Activated naive CD4-positive, alpha-beta T cell (primary cell): Measurements from ENCODE around the gene STK32B.
A peak's percentile ranks its signal among the peaks of the same experiment; 100 is the strongest.
"Not testable (repeated sequence)": the region's sequence is repeated elsewhere in the genome, so short reads cannot be mapped to it uniquely, and the experiment has no call there.

Source experiments
- DNase-seq, 4 experiments: peaks; one replicate each; lab custom pipeline; 2025; lab: John Stamatoyannopoulos, UW

STK32B gene

DNA sequence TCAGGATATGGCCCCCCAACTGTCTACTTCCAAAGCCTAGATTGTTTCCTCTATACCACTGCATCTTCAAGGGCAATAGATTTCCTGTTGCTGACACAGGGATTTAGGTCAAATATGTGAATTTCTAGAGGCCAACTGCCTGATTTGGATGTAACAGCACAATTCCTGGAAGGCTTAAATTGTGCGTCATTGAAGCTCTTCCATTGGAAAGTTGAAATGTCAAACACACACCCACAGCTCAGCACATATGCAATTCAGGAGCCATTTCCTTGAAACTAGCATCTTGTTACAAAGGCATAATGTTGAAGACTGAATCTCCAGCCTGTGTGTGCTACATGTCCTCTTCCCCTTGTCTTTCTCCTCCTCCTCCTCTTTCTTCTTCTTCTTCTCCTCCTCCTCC, 158.6 kb downstream of the STK32B start:
- no peak for DNase-seq

DNA sequence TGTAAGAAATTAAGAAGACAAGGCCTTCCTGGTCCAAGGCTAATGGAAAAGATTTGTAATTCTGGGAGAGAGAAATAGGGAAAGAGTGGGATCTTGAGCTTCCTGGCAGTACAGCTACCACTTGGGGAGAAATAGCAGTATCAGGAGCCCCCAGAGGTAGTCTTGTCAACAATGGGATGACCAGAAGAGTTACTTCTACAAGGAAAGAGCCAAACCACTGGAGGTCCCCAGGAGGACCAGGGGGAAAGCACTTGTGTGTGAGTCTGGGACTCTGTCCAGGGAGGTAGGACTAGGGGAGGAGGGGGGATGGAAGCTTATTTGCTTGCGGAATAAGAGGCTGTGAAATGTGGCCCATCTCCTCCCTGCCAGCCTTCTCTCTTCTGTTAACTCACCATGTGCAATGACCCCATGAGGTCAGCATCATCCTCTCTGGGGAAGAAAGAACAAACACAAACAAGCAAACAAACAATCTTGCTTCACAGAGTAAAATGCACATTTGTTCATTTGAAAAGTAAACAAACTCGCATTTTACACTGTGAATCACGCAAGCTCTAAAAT, 160.1 kb downstream of the STK32B start:
- DNase-seq = no peak

DNA sequence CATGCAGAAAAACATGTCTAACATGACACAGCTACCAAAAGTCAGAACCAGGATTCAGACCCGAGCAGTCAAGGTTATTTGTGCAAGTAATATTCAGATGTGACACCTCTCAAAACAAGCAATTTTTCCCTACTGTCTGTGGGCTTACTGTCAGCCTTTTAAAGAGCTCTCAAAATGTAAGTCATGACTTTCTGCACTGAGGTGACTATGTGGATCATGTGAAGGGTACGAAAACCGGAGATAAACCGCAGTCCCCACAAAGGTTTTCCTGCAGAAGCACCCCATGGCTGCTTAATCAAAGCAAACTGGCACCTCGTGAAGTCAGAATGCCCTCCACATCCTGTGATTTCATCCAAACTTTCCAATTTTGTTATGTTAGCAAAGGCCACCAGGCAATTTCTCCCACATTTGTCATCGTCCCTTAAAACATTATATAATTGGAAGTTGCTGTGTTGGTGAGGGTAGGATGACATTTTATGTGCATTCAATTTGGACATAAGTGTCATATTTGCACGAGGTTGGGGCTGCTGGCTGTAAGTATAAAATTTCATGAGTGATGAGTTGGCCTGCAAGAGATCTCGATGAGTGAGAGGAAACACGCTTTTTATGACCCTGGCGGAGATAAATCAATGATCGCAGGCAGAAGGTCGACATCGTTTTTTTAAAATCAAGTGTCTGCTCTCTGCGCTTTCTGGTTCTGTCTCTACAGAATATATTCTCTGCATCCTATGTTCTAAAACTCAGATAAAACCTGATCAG, 161.2 kb downstream of the STK32B start:
- DNase-seq = no peak

DNA sequence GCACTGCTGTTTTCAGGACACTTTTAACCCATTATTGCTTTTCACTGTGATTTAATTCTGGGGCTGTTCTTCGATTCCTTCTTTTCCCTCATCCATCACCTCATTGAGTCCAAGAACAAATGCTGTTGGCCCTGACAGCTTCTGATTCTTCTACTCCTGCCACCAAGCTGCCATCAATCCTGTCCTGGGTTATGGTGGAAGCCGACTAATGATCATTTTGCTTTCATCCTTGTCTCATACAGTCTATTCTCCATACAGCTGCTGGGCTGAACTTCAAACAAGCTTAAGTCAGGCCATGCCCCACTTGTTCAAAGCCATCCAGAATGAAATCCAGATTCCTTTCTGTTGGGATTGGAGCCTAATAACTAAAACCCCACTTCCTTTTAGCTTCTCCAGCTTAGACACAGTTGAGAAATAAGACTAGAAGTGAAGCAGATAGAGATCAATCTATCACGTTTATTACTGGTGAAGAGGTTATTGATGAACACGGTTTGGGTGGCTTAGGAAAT, 161.9 kb downstream of the STK32B start:
- DNase-seq = no peak

DNA sequence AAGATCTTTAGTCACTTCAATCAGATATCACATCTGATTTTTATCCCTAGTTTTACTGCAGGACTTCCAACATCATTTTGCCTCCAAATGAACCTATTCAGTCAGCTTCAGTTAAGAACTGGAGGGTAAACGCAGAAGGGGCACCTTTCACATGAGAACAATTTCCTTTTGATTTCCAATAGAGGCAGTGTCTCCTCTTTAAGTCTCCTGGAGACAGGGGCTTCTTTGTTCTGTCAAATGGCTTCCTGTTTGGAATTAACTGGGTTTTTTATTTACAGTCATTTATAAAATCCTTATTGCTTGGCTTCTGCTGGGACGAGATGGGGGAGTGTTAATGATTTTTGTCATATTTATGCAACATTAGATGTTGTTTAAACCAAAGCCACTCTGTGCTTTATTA, 164.0 kb downstream of the STK32B start:
- DNase-seq = no peak

DNA sequence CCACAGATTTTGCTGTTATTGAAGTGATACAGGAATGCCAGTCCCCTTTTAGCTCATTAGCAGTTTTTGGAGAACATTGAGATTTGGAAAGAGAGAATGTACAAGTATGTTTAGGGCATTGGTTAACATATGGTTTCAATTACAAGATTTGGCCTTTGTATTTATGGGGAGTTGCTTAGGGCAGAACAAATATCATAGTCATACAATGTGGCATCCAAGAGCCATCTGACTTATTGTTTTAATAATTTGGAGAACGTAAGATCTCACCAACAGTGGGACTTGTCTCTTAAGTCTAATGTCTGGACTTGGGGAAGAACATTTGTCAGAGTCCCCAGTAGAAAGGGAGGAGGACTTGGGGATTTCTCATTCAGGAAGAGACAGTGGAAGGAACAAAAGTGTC, 166.1 kb downstream of the STK32B start:
- no peak for DNase-seq

DNA sequence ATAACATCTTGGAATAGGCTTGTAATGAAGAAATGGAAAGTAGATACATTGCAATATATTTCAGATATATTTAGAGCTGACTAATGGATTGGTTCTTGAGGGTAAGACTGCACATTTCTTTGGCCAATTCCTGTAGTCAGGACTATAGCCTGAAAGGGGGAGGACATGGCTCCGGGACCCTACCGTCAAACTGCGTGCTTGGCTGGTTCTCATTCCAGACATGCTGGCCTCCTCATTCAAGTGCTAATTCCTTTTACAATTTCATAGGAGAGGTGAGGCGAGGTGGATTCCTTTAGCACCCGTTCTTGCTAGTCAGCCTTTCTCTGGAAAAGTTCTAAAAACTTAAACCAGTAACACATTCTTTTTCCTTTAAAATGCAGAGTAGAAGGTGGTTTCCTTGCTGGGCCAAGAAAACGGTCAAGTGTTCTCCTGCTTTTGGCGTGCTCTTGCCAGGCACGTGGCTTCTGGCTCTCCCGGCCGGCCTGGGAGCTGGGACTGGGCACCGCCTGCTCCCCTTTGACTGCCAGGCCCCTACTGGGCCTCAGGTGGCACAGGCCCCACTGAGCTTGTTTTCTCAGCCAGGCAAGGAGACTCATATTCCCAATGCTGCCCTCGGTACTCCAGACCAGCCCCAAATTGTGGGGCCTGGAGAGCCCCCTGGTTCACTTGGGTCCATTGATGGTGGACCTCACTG, 167.2 kb downstream of the STK32B start:
- no peak for DNase-seq

DNA sequence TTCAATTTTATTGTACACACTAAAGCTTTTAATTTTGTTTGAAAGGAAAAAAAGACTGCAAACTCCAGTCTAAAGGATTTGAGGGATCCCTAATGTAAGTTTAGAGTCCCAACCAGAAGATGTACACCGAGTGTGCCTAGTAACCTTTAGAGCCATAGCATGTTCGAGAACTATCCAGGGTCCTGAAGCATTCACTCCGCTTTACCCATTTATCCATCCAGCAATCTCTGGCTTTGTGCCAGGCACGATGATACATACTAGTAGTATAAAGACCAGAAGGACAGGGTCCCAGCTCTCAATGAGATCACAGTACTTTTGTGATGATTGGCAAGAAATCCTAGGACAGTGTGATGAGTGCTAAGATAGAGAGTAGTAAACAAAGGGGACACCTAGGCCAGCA, 168.7 kb downstream of the STK32B start:
- DNase-seq = no peak

DNA sequence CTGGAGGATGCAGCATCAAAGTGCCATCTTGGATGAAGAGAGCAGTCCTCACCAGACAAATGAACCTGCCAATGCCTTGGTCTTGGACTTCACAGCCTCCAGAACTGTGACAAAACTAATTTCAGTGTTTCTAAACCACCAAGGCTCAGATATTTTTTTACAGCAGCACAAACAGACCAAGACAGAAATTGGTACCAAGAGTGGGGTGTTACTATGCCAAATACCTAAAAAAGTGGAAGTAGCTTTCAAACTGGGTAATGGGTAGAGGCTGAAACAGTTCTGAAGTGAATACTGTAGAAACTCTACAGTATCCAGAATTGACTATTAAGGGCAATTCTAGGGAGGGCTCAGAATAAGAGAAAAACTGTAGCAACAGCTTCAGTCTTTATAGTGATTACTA, 170.8 kb downstream of the STK32B start:
- DNase-seq = no peak

DNA sequence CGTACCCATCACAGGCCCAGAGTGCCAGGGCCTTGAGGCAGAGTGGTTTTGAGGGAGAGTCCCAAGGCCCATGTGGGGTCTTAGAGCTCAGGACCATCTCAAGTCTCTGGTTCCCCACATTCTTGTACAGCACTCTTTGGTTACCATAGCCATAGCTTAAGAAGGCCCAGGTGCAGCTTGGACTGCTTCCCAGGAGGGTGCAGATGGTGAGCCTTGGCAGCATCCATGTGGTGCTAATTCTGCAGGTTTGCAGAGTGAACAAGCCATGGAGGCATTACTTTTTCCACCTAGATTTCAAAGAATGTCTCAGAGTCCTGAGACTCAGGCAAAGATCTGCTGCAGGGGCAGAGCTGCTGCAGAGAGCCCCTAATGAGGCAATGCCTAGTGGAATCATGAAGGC, 171.7 kb downstream of the STK32B start:
- DNase-seq = no peak

DNA sequence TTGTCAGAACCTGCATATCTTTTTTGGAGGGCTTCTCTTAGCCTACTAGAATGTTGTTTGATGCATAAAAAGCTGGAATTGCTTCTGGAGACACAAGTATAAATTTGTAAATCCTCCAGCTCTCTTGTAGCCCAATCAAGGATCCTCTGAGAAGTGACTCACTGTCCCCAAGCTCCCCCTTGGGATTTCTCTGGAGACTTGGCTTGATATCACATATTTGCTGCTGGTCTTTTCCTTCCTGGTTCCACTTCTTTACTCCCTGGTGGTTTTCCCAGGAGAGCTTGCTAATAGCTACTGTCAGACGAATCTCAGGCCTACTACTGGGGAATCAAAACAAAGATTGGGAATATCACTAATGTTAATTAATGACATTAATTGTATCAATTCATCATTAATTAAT, 173.1 kb downstream of the STK32B start:
- no peak for DNase-seq

DNA sequence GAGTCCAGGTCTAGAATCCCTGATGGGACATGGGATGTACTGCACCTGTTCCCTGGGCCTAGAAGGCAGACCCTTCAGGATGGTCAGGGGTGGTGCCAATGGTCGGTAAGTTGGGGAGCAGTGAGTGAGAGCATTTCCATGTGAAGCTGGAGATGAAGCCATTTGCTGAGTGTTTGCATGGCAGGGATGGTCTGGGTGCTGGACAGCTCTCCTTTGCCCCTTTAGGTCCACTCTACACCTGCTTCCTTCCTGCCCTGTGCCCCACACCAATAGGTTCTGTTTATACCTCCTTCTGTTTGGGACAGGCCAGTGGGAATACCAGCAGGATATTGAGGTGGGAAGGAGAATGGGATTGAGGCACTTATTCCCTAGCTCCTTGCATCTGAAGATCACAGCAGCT, 181.3 kb downstream of the STK32B start:
- DNase-seq = no peak

DNA sequence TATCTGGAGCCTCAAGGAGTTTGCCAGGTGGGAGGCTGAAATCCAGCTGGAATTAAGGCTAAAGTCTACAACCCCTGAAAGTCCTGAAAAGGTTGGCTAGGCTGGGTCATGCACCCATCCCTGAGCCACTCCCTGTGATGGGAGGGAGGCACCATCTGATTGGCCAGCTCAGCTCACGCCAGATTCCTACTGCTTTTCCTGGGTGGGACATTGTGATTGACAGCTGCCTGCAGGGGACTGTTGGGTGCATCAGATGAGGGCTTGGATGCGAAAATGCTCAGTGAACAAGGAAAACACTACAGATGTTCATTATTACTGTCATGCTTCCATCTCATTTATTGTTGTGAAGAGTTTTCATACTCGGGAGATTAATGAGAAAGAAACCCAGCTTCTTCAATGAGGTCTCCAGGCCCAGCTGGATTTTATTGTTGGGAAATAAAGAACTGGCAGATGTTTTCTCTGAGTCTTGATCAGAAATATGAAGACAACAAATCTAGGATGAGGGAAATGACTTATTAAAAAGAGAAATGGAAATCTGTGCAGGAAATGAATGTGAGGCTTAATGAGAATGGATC, 185.9 kb downstream of the STK32B start:
- DNase-seq = no peak

DNA sequence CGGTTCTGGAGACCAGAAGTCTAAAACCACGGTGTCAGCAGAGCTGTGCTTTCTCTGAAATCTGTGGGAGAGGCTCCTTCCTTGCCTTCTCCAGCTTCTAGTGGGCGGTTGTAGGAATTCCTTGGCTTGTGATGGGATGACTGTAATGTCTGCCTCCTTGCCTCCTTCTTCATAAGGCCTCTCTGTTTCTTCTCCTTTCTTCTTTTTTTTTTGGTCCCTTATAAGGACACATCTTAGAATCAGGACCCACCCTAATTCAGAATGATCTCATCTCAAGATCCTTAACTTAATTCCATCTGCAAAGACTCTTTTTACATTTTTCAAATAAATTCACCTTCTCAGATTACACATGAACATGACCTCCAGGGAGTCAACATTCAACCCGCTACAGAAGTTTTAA, 186.9 kb downstream of the STK32B start:
- no peak for DNase-seq

DNA sequence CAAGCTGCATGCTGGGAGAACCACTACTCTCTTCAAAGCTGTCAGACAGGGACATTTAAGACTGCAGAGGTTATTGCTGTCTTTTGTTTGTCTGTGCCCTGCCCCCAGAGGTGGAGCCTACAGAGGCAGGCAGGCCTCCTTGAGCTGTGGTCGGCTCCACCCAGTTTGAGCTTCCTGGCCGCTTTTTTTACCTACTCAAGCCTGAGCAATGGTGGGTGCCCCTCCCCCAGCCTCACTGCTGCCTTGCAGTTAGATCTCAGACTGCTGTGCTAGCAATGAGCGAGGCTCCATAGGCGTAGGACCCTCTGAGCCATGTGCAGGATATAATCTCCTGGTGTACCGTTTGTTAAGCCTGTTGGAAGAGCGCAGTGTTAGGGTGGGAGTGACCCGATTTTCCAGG, 195.8 kb downstream of the STK32B start:
- DNase-seq = peak in 1 of 4 experiments; percentile 1

DNA sequence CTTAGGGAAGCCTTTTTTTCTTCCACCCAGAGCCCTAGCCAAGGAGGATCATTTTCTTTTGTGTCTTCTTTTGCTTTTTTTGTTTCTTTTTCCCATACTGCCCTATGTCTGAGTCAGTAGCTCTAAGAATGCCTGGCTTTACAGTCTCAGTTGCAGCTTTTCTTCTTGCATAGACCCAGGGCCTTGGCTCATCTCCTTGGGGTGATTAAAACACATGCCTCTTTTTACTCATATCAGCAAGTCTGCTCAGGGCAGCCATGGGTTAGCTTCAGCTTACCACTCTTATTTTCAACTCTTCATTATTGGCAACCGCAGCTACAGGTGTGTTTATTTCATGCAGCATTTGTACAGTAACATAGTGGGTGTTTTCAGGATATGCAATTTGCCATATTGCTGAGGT, 196.5 kb downstream of the STK32B start:
- no peak for DNase-seq

DNA sequence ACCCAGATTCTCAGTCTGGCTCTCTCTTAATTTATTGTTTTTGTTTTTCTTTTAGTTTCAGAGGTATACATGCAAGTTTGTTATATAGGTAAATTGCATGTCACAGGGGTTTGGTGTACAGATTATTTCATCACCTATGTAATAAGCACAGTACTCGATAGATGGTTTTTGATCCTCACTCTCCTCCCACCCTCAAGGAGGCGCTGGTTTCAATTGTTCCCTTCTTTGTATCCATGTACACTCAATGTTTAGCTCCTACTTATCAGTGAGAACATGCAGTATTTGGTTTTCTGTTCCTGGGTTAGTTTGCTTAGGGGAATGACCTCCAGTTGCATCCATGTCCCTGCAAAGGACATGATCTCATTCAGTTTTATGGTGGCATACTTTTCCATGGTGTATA, 198.4 kb downstream of the STK32B start:
- DNase-seq = no peak

DNA sequence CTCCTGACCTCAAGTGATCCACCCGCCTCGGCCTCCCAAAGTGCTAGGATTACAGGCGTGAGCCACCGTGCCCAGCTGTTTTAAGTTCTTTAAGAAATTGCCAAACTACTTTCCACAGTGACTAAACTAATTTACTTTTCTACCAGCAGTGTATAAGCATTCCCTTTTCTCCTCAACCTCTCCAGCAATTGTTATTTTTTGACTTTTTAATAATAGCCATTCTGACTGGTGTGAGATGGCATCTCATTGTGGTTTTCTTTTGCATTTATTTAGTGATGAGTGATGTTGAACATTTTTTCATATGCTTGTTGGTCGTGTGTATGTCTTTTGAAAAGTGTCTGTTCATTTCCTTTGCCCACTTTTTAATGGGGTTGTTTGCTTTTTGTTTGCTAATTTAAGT, 199.3 kb downstream of the STK32B start:
- not testable (repeated sequence) for DNase-seq

DNA sequence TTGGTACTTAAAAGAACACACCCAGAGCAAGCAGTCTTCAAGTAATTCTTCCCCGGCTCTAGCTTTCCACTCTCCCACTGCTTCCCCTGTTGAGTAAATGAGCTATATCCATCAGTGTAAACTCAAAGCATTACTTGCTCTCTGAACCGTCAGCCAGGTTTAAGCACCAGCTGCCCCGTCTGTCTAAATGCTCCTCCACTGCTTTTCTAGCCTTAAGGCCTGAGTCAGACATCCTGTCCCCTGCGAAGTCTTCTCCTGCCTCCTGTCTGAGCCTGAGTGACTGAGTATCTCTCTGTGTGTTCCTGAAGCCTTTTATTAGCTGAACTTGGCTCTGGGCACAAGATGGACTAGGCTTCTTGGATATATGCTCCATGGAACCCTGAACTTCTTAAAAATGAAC, 205.1 kb downstream of the STK32B start:
- no peak for DNase-seq

DNA sequence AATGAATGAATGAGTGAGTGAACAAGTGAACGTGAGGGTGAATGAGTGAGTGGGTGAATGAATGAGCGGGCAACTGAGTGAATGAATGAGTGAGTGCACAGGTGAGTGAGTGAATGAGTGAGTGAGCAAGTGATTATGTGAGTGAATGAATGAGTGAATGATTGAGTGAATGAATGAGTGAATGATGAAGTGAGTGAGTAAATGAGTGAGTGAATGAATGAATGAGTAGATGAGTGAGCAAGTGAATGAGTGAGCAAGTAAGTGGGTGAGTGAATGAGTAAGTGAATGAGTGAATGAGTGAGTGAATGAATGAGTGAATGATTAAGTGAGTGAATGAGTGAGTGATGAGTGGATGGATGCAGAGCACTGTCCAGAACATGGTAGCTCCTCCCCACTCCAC, 205.8 kb downstream of the STK32B start:
- DNase-seq = no peak

DNA sequence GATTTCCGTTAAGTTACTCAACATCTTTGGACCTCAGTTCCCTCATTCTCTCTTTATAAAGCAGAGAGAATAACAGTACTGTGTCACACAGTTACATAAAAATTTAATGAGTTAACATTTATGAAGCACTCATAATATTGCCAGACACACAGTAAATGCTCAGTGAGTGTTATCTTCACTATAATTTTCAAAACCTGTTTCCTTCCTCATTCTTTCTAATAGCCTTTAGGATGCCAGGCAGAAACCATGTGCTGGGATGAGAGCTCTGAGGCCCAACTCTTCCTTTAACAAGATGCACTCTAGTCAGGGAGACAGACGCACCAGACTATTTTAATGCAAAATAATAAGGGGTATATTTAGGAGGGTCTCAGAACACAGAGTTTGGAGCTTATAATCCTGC, 208.2 kb downstream of the STK32B start:
- DNase-seq = no peak

DNA sequence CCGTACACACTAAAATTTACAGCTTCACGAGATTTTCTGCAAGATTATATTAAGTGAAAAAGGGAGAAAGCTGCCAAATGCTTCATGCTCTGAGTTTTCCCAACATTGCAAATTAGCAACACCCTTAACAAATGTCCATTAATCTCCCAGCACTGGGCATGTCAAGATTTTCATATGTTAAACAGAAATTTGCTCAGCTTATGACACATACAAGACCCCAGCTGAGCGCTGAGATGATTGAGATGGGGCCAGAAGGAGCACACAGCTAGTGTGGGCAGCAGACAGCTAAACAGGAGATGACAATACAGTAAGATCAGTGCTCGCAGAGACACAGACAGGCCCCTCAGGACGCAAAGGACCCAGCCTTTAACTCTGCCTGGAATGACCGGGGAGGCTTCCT, 208.8 kb downstream of the STK32B start:
- no peak for DNase-seq

DNA sequence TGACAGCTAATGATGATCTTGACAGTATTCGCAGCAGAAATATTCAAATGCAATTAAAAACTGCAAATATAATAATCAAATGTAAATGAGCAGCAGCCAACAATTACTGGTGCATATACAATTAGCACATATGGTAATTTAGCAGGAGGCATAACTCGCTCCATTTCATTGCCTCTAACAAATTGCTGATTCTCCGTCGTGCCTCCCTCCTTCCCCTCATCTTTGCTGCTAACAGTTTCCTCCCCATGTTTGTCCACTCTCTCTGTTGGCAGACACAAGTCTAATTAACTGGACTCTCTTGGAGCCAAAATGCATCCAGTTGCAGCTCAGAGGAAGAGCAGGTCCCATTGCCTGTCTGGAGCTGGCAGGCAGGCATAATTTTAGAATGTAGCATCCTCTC, 210.6 kb downstream of the STK32B start:
- DNase-seq = no peak
